ENCODE results near the gene HK1.

- TF ChIP-seq CTCF (IDR thresholded peaks at IDR 0.05) (no peak), EZH2 (IDR thresholded peaks at IDR 0.05; ENCODE audit: borderline replicate concordance, insufficient read depth, low read depth, low read length, poor library complexity, severe bottlenecking) (no peak)
Measured at GRCh38 chr10:69445041-69445440, 166.7 kb downstream of the HK1 start.
